Measurements from ENCODE around the gene PLCXD3. TPM values are rescaled to one million over a fixed set of nuclear protein-coding genes. Genes with fewer than 3 reads are reported as not detected.

PLCXD3 gene
- total and polyA plus RNA-seq, 2 of the 4 experiments (the other 2 are of a cell fraction) = under 0.01 to 0.02 TPM

- H4K8ac ChIP-seq (ENCODE audit: low read depth in 2 of 2, low read length in 2 of 2) = peak overlapping the region in 1 of 2 experiments; percentile 31; a peak in 2 of 4 replicates
- dilution Hi-C loops (cut with HindIII; ENCODE audit: low sequenced_read_pairs, unreplicated experiment) = no loop called here
- no peak for DNase-seq
- 90% methylated on average over 4 of the region's 9 CpGs; no CpG with 5 or more reads in 1 of the 2 experiments for WGBS, 2 experiments (ENCODE audit: extremely low coverage in 2 of 2, insufficient read length in 1 of 2)
- peak overlapping the region; percentile 36 for H2BK120ac ChIP-seq (ENCODE audit: low read depth, low read length)
- no peak overlapping the region for H3K23ac ChIP-seq (ENCODE audit: low read depth, low read length)
- no peak overlapping the region for H3K9ac ChIP-seq (ENCODE audit: low read depth, low read length)
- no peak overlapping the region for H2AK9ac ChIP-seq (replicated peaks; ENCODE audit: low read depth, low read length, poor library complexity)
- H3K4me1 ChIP-seq (ENCODE audit: control insufficient read depth, insufficient read depth, low read length) = peaks cover 8% of the 10 kb centered on the region
- H3K27me3 ChIP-seq (ENCODE audit: control insufficient read depth, insufficient read depth, low read length) = no peaks in the 10 kb centered on the region
- H2BK15ac ChIP-seq (ENCODE audit: low read depth, low read length) = peak overlapping the region; percentile 93
- ATAC-seq (ENCODE audit: low read depth) = no peak
- no peaks in the 10 kb centered on the region for H3K36me3 ChIP-seq (ENCODE audit: control insufficient read depth, insufficient read depth, low read length)
- H3K27ac ChIP-seq (ENCODE audit: insufficient read depth, low read length) = no peak overlapping the region
- no peaks in the 10 kb centered on the region for H3K79me1 ChIP-seq (ENCODE audit: low read depth in 1 of 2, low read length in 2 of 2)
- H2AK5ac ChIP-seq (ENCODE audit: low read depth, low read length) = peak overlapping the region; percentile 29
- peak overlapping the region; percentile 49; the same call in 1 of the 2 replicates for H3K4ac ChIP-seq (ENCODE audit: low read depth, low read length)
- H2BK20ac ChIP-seq (ENCODE audit: low read depth, low read length) = peak overlapping the region; percentile 52; the same call in 1 of the 2 replicates
- no peak overlapping the region for H3K56ac ChIP-seq (ENCODE audit: extremely low read depth, insufficient read depth, low read length)
- intact Hi-C loops (cut with micrococcal nuclease) = loop anchor here (5.0 kb wide), 1 partner anchor 133 kb away; no protein-coding TSS in a partner anchor
- H3K4me3 ChIP-seq (ENCODE audit: insufficient read depth, low read depth, low read length) = no peak overlapping the region
- peak overlapping the region; percentile 60 for H4K91ac ChIP-seq (ENCODE audit: insufficient read depth, low read depth, low read length)
- ChIA-PET POLR2A (ENCODE audit: unreplicated experiment) (no interaction called here), CTCF (no interaction called here)
- peak; percentile 71 for TF ChIP-seq CEBPB (IDR thresholded peaks at IDR 0.05; ENCODE audit: low read depth, low read length)
- no peak for TF ChIP-seq MAZ (IDR thresholded peaks at IDR 0.05; ENCODE audit: borderline replicate concordance, low read depth, low read length)
- no peak for TF ChIP-seq CHD1 (IDR thresholded peaks at IDR 0.05; ENCODE audit: low read depth, low read length)
- no peak for TF ChIP-seq USF2 (IDR thresholded peaks at IDR 0.05; ENCODE audit: low read depth, low read length)
- no peak for TF ChIP-seq RCOR1 (IDR thresholded peaks at IDR 0.05; ENCODE audit: insufficient replicate concordance, low read length)
- no peak for TF ChIP-seq ELK1 (IDR thresholded peaks at IDR 0.05; ENCODE audit: borderline replicate concordance, low read depth, low read length)
- no peak overlapping the region for H3K4me2 ChIP-seq (ENCODE audit: low read depth, low read length)
- peak overlapping the region; percentile 0; the same call in 1 of the 2 replicates for H3K18ac ChIP-seq (ENCODE audit: low read depth, low read length)
- H4K5ac ChIP-seq (ENCODE audit: low read depth, low read length) = no peak overlapping the region; the same call in 1 of the 2 replicates
- in situ Hi-C loops (cut with MboI; ENCODE audit: low sequenced_read_pairs) = no loop called here
- no TSS peak for BruUV-seq (replicated peaks)
- H3K9me3 ChIP-seq (ENCODE audit: control insufficient read depth, insufficient read depth, low read length) = no peaks in the 10 kb centered on the region
- no peak overlapping the region for H2BK5ac ChIP-seq (ENCODE audit: low read depth, low read length, poor library complexity, severe bottlenecking)
- no peak overlapping the region for H2AFZ ChIP-seq (replicated peaks; ENCODE audit: low read length, poor library complexity)
- peak overlapping the region; percentile 7; the same call in 1 of the 2 replicates for H3K14ac ChIP-seq (replicated peaks; ENCODE audit: low read depth, low read length)
- H4K20me1 ChIP-seq (ENCODE audit: insufficient read depth, low read length) = no peaks in the 10 kb centered on the region
- H3K9me1 ChIP-seq (ENCODE audit: insufficient read depth, low read length) = peaks cover 4% of the 10 kb centered on the region
These were observed 100.1 kb downstream of the PLCXD3 start for GRCh38 chr5:41410307-41410706.

Measured in IMR-90 (cell line).